Endothelial cell of umbilical vein (primary cell): ENCODE measurements around the gene HSP90AB1. TPM values are rescaled to one million over a fixed set of nuclear protein-coding genes. Genes with fewer than 3 reads are reported as not detected.

Experiments
- BruUV-seq: library from RNA; stranded (reverse); fragments of 400-500 nt; replicated peaks from 2 replicates; lab custom pipeline; 2021; lab: Mats Ljungman, UMichigan
- CTCF ChIA-PET: fragments of 300-600, 350-600 bp; sonication (Branson Sonifier 250); formaldehyde crosslinking; loops from one replicate; lab custom pipeline; 2021; ENCODE audit warnings: antibody characterized with exemption, inconsistent platforms; lab: Charles Lee
- POLR2A ChIA-PET: fragments of 300-600, 350-600 bp; sonication (Branson Sonifier 250); formaldehyde crosslinking; loops from one replicate; lab custom pipeline; 2021; ENCODE audit warnings: antibody characterized with exemption, inconsistent platforms; lab: Charles Lee
- DNase-seq: peaks from one replicate; pipeline ENCODE4 v3.0.0-alpha.2; 2011; ENCODE audit warnings: low read depth, low spot score
- FAIRE-seq: peaks from 2 replicates; lab custom pipeline; 2011; peaks lifted over from hg19 to GRCh38; lab: Jason Lieb, UNC
- H2AFZ ChIP-seq: 2 replicates; pipeline ENCODE4 v1.6.0; 2012; ENCODE audit warnings: low read depth, low read length, control low read depth, inconsistent platforms
- H3K27ac ChIP-seq: 2 replicates; pipeline ENCODE4 v1.5.1; 2011; ENCODE audit warnings: low read depth, mild to moderate bottlenecking, control low read depth, low read length, moderate library complexity; ENCODE audit not compliant: insufficient read depth
- H3K27me3 ChIP-seq, 2 experiments: 2 replicates each; pipeline versions ENCODE4 v1.6.0 to v1.6.1; 2011; ENCODE audit warnings: low read length in 2 of 2, mixed read lengths in 1 of 2; ENCODE audit not compliant: control insufficient read depth in 2 of 2, insufficient read depth in 2 of 2
- H3K36me3 ChIP-seq, 2 experiments: 2 replicates in 1 of 2; 3 replicates in 1 of 2; pipeline ENCODE4 v1.5.1; 2011; ENCODE audit warnings: low read length in 2 of 2, mild to moderate bottlenecking in 1 of 2, moderate library complexity in 1 of 2; ENCODE audit not compliant: control insufficient read depth in 2 of 2, insufficient read depth in 2 of 2; ENCODE audit errors: extremely low read depth in 1 of 2
- H3K4me1 ChIP-seq: 3 replicates; pipeline ENCODE4 v1.5.1; 2011; ENCODE audit warnings: mild to moderate bottlenecking, low read length; ENCODE audit not compliant: control insufficient read depth, insufficient read depth; ENCODE audit errors: extremely low read depth
- H3K4me2 ChIP-seq: 2 replicates; pipeline ENCODE4 v1.6.1; 2011; ENCODE audit warnings: low read length, control low read depth, mixed read lengths; ENCODE audit not compliant: insufficient read depth
- H3K4me3 ChIP-seq, 3 experiments: fragments of 200-600 bp in 1 of 3; sonication (generic), shearing (Covaris generic) in 1 of 3; replicated peaks in 1 of 3; 2 replicates each; pipeline ENCODE4 v1.5.1; 2011 to 2016; ENCODE audit warnings: control low read depth in 3 of 3, low read length in 3 of 3, mild to moderate bottlenecking in 2 of 3, inconsistent platforms in 1 of 3, low read depth in 1 of 3, moderate library complexity in 1 of 3; ENCODE audit not compliant: insufficient read depth in 1 of 3
- H3K79me2 ChIP-seq: 2 replicates; pipeline ENCODE4 v1.6.0; 2012; ENCODE audit warnings: low read length, inconsistent platforms; ENCODE audit not compliant: control insufficient read depth, insufficient read depth
- H3K9ac ChIP-seq: replicated peaks from 2 replicates; pipeline ENCODE3; 2011; ENCODE audit warnings: low read length, control low read depth; ENCODE audit not compliant: insufficient read depth; ENCODE audit errors: extremely low read depth
- H3K9me1 ChIP-seq: replicated peaks from 3 replicates; pipeline ENCODE4 v1.6.0; 2011; ENCODE audit warnings: mild to moderate bottlenecking, low read length; ENCODE audit not compliant: control insufficient read depth, insufficient read depth; ENCODE audit errors: extremely low read depth
- H3K9me3 ChIP-seq: replicated peaks from 2 replicates; pipeline ENCODE4 v1.5.1; 2012; ENCODE audit warnings: low read length, inconsistent platforms; ENCODE audit not compliant: control insufficient read depth, insufficient read depth
- H4K20me1 ChIP-seq: replicated peaks from 2 replicates; pipeline ENCODE3; 2011; ENCODE audit warnings: mild to moderate bottlenecking, low read length; ENCODE audit not compliant: control insufficient read depth, insufficient read depth; ENCODE audit errors: extremely low read depth
- CTCF ChIP-seq, 2 donors: IDR thresholded peaks; 1 replicate in 1 of 2; 2 replicates in 1 of 2; pipeline ENCODE4 v1.5.1; 2011; ENCODE audit warnings: low read length in 2 of 2, mild to moderate bottlenecking in 2 of 2, moderate library complexity in 2 of 2, control low read depth in 1 of 2, inconsistent platforms in 1 of 2, low read depth in 1 of 2; ENCODE audit not compliant: insufficient read depth in 1 of 2; ENCODE audit errors: extremely low read depth in 1 of 2
- EZH2 ChIP-seq: IDR thresholded peaks from 2 replicates; pipeline ENCODE4 v1.6.1; 2012; ENCODE audit warnings: borderline replicate concordance, low read depth, mild to moderate bottlenecking, moderate library complexity, low read length, inconsistent platforms; ENCODE audit not compliant: severe bottlenecking
- FOS ChIP-seq: IDR thresholded peaks from 2 replicates; pipeline ENCODE4 v1.6.1; 2011; ENCODE audit warnings: mild to moderate bottlenecking, low read length, moderate library complexity, borderline replicate concordance; ENCODE audit not compliant: insufficient read depth
- GATA2 ChIP-seq: IDR thresholded peaks from 2 replicates; pipeline ENCODE4 v1.7.0; 2011; ENCODE audit warnings: low read depth, mild to moderate bottlenecking, moderate library complexity, mixed read lengths, low read length; ENCODE audit not compliant: insufficient read length, insufficient read depth
- JUN ChIP-seq: IDR thresholded peaks from 2 replicates; pipeline ENCODE4 v1.6.1; 2011; ENCODE audit warnings: borderline replicate concordance, low read depth; ENCODE audit not compliant: insufficient read length, insufficient read depth
- MAX ChIP-seq: IDR thresholded peaks from 2 replicates; pipeline ENCODE4 v1.6.1; 2011; ENCODE audit not compliant: insufficient read depth, insufficient read length
- MYC ChIP-seq: IDR thresholded peaks from one replicate; pipeline ENCODE4 v1.6.1; 2011; ENCODE audit warnings: mild to moderate bottlenecking, low read depth, low read length
- POLR2A ChIP-seq: IDR thresholded peaks from 2 replicates; pipeline ENCODE4 v1.6.1; 2012; ENCODE audit warnings: low read depth, mild to moderate bottlenecking, control low read depth, low read length
- POLR2AphosphoS5 ChIP-seq: IDR thresholded peaks from 2 replicates; pipeline ENCODE4 v1.6.1; 2012; ENCODE audit warnings: low read depth, mild to moderate bottlenecking, control low read depth, low read length, moderate library complexity; ENCODE audit not compliant: insufficient read depth
- dilution Hi-C: fragments of 300-500 bp; cut with MboI; formaldehyde crosslinking; loops from one replicate; pipeline ENCODE4 v1.15.0; 2019; ENCODE audit warnings: low sequenced_read_pairs; ENCODE audit not compliant: extremely low pct_ligation_motif_present
- intact Hi-C: fragments of 100-400 bp; cut with micrococcal nuclease; formaldehyde crosslinking; loops from one replicate; pipeline ENCODE4 v1.10.0; 2022
- polyA plus RNA-seq, 4 experiments: library from polyadenylated mRNA; depleted of rRNA in 3 of 4; stranded (reverse) in 3 of 4; unstranded in 1 of 4; fragments of >200 nt; gene quantifications; 2 replicates each; pipeline versions ENCODE4 v1.2.1 to v1.2.3, GENCODE V29; 2011 to 2012; ENCODE audit warnings: missing spikeins in 1 of 4
- total RNA-seq: library from RNA; stranded (reverse); gene quantifications from 2 replicates; pipeline ENCODE4 v1.2.3, GENCODE V29; 2021

HSP90AB1 gene
- total and polyA plus RNA-seq, 2 donors (not counting 3 experiments of a cell fraction or from before 2014, with no cell fraction given): 824 to 1,201 TPM

GRCh38 chr6:44198684-44199083, 48.2 kb upstream of the HSP90AB1 start:
- H3K27me3 ChIP-seq: no peaks in the 10 kb centered on the region
- no peak for FAIRE-seq
- H3K9me1 ChIP-seq: no peaks in the 10 kb centered on the region
- no peaks in the 10 kb centered on the region for H3K9me3 ChIP-seq
- no peak overlapping the region for H3K27ac ChIP-seq
- ChIA-PET POLR2A (no interaction called here), CTCF (no interaction called here)
- no peaks in the 10 kb centered on the region for H3K36me3 ChIP-seq
- peaks cover 14% of the 10 kb centered on the region for H3K4me1 ChIP-seq
- no peaks in the 10 kb centered on the region for H4K20me1 ChIP-seq
- H3K4me3 ChIP-seq: no peak overlapping the region
- H3K9ac ChIP-seq: no peak overlapping the region
- H3K79me2 ChIP-seq: no peaks in the 10 kb centered on the region
- no TSS peak for BruUV-seq
- no peak overlapping the region for H2AFZ ChIP-seq
- H3K4me2 ChIP-seq: no peak overlapping the region
- intact Hi-C loops: no loop called here
- TF ChIP-seq EZH2 (no peak), MYC (no peak), MAX (no peak), GATA2 (no peak), POLR2A (no peak), JUN (no peak)
- dilution Hi-C loops: no loop called here
- no peak for DNase-seq

GRCh38 chr6:44199883-44200282, 47.0 kb upstream of the HSP90AB1 start:
- no TSS peak for BruUV-seq
- intact Hi-C loops: loop anchor here (1.0 kb wide), 1 partner anchor 22 kb away; no protein-coding TSS in a partner anchor
- CTCF ChIA-PET: interaction anchor here (0.8 to 1.7 kb wide), 5 partner anchors 7 to 34 kb away, joined by 3 to 5 read pairs (median 5); no protein-coding TSS in a partner anchor

More at GRCh38 chr6:44199883-44200282, 47.0 kb upstream of the HSP90AB1 start:
- no peak for FAIRE-seq
- H3K79me2 ChIP-seq: no peaks in the 10 kb centered on the region
- H3K36me3 ChIP-seq: no peaks in the 10 kb centered on the region
- H3K4me1 ChIP-seq: peaks cover 14% of the 10 kb centered on the region
- no peaks in the 10 kb centered on the region for H3K27me3 ChIP-seq
- H3K9me3 ChIP-seq: no peaks in the 10 kb centered on the region
- POLR2A ChIA-PET: interaction anchor here (0.7 kb wide), 1 partner anchor 22 kb away, joined by 3 read pairs; no protein-coding TSS in a partner anchor
- H3K9me1 ChIP-seq: no peaks in the 10 kb centered on the region
- no peak overlapping the region for H3K27ac ChIP-seq
- dilution Hi-C loops: no loop called here
- DNase-seq: no peak
- H2AFZ ChIP-seq: no peak overlapping the region
- no peaks in the 10 kb centered on the region for H4K20me1 ChIP-seq
- TF ChIP-seq MYC (no peak), JUN (no peak), MAX (no peak), FOS (no peak), POLR2A (no peak), GATA2 (no peak), EZH2 (no peak), POLR2AphosphoS5 (no peak), CTCF (IDR thresholded peaks at IDR 0.05; ENCODE audit: extremely low read depth in 1 of 2, insufficient read depth in 1 of 2, low read depth in 1 of 2, low read length in 2 of 2) (no peak)
- no peak overlapping the region for H3K9ac ChIP-seq
- H3K4me2 ChIP-seq: no peak overlapping the region
- no peak overlapping the region for H3K4me3 ChIP-seq
